Erythroblast (primary cell): ENCODE results near the gene POU6F2.
"Not testable (repeated sequence)": the region's sequence is repeated elsewhere in the genome, so short reads cannot be mapped to it uniquely, and the experiment has no call there.

Experiments
- DNase-seq, 2 experiments: peaks; one replicate each; lab custom pipeline; 2025; lab: John Stamatoyannopoulos, UW
- GATA1 ChIP-seq: IDR thresholded peaks from 2 replicates; pipeline ENCODE4 v1.6.1; 2011; ENCODE audit warnings: low read depth, mild to moderate bottlenecking, control low read depth, low read length, moderate library complexity
- POLR2A ChIP-seq: IDR thresholded peaks from 2 replicates; pipeline ENCODE4 v1.6.1; 2011; ENCODE audit warnings: mild to moderate bottlenecking, low read length

The POU6F2 gene

GRCh38 chr7:38977685-38978084, at the start of gene POU6F2:
POU6F2 (plus strand) TSS chr7:38977909; CDS start chr7:38977954, 45 bp downstream.
- no peak for DNase-seq
- TF ChIP-seq GATA1 (no peak), POLR2A (no peak)

- TF ChIP-seq GATA1 (no peak), POLR2A (no peak)
- no peak for DNase-seq
These were observed 49.2 kb upstream of the POU6F2 start for GRCh38 chr7:38928506-38928905.

GRCh38 chr7:38929460-38930171, 48.1 kb upstream of the POU6F2 start:
- DNase-seq = no peak

GRCh38 chr7:38932509-38933168, 45.1 kb upstream of the POU6F2 start:
- DNase-seq = peak; percentile 58 to 78
- TF ChIP-seq GATA1 = no peak

More at GRCh38 chr7:38929460-38930171, 48.1 kb upstream of the POU6F2 start:
- TF ChIP-seq POLR2A (no peak), GATA1 (no peak)

- no peak for DNase-seq
- TF ChIP-seq POLR2A = no peak
- no peak for TF ChIP-seq GATA1
These were observed 43.7 kb upstream of the POU6F2 start for GRCh38 chr7:38934051-38934450.

GRCh38 chr7:38934536-38934935, 43.2 kb upstream of the POU6F2 start:
- no peak for DNase-seq

GRCh38 chr7:38936641-38937040, 41.1 kb upstream of the POU6F2 start:
- TF ChIP-seq GATA1 = no peak
- no peak for TF ChIP-seq POLR2A
- DNase-seq = no peak

More at GRCh38 chr7:38934536-38934935, 43.2 kb upstream of the POU6F2 start:
- no peak for TF ChIP-seq POLR2A
- TF ChIP-seq GATA1 = no peak

GRCh38 chr7:38938001-38938485, 39.7 kb upstream of the POU6F2 start:
- TF ChIP-seq POLR2A (no peak), GATA1 (no peak)
- DNase-seq = no peak

GRCh38 chr7:38938589-38938988, 39.1 kb upstream of the POU6F2 start:
- TF ChIP-seq POLR2A (no peak), GATA1 (no peak)
- no peak for DNase-seq

- no peak for DNase-seq
- no peak for TF ChIP-seq GATA1
- TF ChIP-seq POLR2A = no peak
These were observed 36.9 kb upstream of the POU6F2 start for GRCh38 chr7:38940774-38941173.

- TF ChIP-seq POLR2A = no peak
- no peak for TF ChIP-seq GATA1
These were observed 35.2 kb upstream of the POU6F2 start for GRCh38 chr7:38942431-38943051.

GRCh38 chr7:38947541-38947940, 30.2 kb upstream of the POU6F2 start:
- not testable (repeated sequence) for DNase-seq

More at GRCh38 chr7:38942431-38943051, 35.2 kb upstream of the POU6F2 start:
- no peak for DNase-seq

GRCh38 chr7:38950309-38950708, 27.4 kb upstream of the POU6F2 start:
- peak in 1 of 2 experiments; percentile 8 for DNase-seq
- no peak for TF ChIP-seq POLR2A
- TF ChIP-seq GATA1 = no peak

- DNase-seq = no peak
- TF ChIP-seq GATA1 (no peak), POLR2A (no peak)
These were observed 26.5 kb upstream of the POU6F2 start for GRCh38 chr7:38951213-38951612.
